IPS-18c (cell line): ENCODE results near the gene MADCAM1.

Experiments used
- H3K4me3 ChIP-seq: 2 replicates; pipeline ENCODE4 v1.7.0; 2013; ENCODE audit warnings: low read depth, mild to moderate bottlenecking, low read length, moderate library complexity; ENCODE audit not compliant: insufficient read depth
- H3K9me3 ChIP-seq: one replicate; pipeline ENCODE4 v1.6.1; 2013; ENCODE audit warnings: mild to moderate bottlenecking, low read length, moderate library complexity; ENCODE audit not compliant: control insufficient read depth, insufficient read depth

MADCAM1 gene

DNA sequence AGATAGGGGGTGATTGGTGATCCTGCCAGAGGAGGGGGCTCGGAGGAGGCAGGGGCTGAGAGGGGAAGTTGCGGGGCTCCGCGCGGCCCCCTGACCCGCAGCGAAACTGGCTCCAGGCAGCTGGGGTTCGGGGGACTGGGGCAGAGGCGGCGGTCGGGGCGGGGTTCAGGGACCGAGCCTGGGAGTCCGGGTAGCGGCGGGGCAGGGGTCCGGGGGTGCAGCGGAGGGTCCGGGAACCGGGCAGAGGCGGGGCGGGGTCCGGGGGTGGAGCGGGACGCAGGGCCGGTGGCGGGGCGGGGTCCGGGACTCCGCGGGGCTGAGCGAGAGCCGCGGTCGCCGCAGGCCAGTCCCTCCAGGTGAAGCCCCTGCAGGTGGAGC lies 1.2 kb downstream of the MADCAM1 start:
- peak overlapping the region; percentile 53 for H3K4me3 ChIP-seq
- H3K9me3 ChIP-seq: no peaks in the 10 kb centered on the region

DNA sequence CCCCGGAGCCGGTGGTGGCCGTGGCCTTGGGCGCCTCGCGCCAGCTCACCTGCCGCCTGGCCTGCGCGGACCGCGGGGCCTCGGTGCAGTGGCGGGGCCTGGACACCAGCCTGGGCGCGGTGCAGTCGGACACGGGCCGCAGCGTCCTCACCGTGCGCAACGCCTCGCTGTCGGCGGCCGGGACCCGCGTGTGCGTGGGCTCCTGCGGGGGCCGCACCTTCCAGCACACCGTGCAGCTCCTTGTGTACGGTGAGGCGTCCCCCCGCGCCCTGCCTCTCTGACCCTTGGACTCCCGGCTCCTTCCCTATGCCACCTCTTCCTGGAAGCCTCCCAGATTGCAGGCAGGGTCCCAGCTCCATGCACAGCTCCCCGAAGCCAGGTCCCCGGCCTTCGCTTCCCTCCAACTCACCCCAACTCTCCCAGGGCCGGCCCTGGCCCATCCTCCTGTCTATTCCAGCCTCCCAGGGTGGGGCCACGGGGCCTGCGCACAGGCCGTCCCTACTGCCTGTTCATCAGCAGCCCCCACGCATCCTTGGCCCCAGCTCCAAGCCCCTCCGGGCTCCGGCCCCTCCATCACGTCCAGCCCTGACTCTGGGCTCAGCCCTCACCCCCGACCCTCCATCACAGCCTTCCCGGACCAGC lies 1.7 kb downstream of the MADCAM1 start:
- H3K4me3 ChIP-seq: peak overlapping the region; percentile 53

GRCh38 chr19:498511-498891 lies 2.2 kb downstream of the MADCAM1 start:
- peak overlapping the region; percentile 53; the same call in 1 of the 2 replicates for H3K4me3 ChIP-seq
- H3K9me3 ChIP-seq: no peaks in the 10 kb centered on the region

More for the DNA sequence above, 1.7 kb downstream of the MADCAM1 start:
- H3K9me3 ChIP-seq: no peaks in the 10 kb centered on the region

DNA sequence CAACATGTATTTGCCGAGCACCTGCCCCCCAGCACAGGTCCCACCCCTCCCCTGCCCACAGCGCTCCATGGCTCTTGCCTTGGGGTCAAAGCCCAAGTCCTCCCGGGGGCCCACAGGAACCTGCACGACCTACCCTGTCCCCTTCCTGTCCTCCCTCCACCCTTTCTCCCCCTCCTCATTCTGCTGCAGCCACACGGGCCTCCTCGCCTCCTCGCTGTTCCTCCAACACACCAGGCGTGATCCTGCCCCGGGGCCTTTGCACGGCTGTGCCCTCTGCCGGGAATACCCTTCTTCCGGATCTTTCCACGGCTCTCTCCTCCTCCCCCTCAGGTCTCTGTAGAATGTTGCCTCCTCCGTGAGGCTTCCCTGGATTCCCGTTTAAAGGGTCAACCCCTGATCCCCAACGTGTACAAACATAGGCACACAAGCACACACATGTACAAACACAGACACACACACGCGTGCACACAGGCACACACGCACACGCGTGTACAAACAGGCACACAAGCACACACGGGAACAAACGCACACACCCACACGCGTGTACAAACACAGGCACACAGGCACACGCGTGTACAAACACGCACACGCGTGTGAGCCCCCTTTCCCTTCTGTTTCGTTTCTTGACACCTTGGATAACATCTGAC lies 2.8 kb downstream of the MADCAM1 start:
- Histone ChIP-seq H3K9me3 (no peaks in the 10 kb centered on the region), H3K4me3 (no peak overlapping the region)

DNA sequence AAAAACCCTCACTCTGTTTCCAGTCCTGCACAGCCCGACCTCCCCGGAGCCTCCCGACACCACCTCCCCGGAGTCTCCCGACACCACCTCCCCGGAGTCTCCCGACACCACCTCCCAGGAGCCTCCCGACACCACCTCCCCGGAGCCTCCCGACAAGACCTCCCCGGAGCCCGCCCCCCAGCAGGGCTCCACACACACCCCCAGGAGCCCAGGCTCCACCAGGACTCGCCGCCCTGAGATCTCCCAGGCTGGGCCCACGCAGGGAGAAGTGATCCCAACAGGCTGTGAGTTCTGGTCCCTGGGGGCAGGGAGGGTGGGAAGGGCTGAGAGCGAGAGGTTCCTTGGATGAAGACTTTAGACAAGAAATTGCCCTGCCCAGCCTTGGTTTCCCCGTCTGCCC lies 5.4 kb downstream of the MADCAM1 start:
- Histone ChIP-seq H3K9me3 (no peaks in the 10 kb centered on the region), H3K4me3 (no peak overlapping the region)

DNA sequence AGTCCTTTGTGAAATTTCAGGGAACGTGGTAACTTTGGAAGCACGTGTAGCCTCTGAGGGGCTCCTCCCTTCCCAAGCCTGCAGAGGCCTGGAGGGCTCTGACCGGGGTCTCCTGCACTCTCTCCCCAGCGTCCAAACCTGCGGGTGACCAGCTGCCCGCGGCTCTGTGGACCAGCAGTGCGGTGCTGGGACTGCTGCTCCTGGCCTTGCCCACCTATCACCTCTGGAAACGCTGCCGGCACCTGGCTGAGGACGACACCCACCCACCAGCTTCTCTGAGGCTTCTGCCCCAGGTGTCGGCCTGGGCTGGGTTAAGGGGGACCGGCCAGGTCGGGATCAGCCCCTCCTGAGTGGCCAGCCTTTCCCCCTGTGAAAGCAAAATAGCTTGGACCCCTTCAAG lies 8.3 kb downstream of the MADCAM1 start:
- Histone ChIP-seq H3K9me3 (peaks cover under 1% of the 10 kb centered on the region), H3K4me3 (no peak overlapping the region)

DNA sequence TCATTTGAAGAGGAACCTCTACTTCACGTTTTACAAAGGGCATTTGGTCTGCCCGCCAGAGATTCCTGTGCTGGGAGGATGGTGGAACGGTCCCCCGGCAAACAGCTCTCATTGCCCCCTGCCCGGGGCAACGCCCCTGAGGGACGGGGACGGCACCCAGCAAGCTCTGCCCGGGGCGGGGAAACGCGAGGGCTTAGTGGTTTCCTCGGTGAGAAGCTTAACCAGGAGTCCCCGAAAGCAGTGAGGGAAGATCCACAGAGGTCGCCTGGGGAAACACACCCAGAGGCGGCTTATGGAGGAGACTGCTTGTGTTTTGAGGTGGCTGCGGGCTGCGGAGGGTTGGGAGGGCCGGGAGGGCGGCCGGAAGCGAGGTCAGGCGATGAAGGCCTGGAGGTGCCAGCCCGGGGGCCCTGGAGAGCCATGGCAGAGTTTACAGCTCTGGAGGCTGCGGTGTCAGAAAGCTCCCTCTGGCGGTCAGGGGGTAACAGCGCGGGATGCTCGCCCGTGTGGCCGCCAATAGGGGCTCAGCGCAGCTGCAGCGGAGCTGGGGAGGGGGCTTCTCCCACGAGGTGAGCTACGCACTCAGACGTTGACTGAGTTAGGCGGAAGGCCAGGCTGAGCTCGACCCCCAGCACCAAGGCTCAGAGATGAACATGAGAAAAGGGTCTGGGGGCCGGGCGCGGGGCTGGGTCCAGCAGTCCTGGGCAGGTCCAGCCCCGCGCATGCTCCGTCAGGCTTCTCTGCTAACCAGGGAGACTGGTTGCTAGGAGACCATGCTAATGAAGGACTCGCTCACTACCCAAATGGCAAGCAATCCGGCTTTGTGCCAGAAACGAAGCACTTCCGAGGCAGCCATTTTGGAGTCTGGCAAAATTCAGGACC lies 10.4 kb downstream of the MADCAM1 start:
- peaks cover 2% of the 10 kb centered on the region for H3K9me3 ChIP-seq
- peak overlapping the region; percentile 97 for H3K4me3 ChIP-seq

DNA sequence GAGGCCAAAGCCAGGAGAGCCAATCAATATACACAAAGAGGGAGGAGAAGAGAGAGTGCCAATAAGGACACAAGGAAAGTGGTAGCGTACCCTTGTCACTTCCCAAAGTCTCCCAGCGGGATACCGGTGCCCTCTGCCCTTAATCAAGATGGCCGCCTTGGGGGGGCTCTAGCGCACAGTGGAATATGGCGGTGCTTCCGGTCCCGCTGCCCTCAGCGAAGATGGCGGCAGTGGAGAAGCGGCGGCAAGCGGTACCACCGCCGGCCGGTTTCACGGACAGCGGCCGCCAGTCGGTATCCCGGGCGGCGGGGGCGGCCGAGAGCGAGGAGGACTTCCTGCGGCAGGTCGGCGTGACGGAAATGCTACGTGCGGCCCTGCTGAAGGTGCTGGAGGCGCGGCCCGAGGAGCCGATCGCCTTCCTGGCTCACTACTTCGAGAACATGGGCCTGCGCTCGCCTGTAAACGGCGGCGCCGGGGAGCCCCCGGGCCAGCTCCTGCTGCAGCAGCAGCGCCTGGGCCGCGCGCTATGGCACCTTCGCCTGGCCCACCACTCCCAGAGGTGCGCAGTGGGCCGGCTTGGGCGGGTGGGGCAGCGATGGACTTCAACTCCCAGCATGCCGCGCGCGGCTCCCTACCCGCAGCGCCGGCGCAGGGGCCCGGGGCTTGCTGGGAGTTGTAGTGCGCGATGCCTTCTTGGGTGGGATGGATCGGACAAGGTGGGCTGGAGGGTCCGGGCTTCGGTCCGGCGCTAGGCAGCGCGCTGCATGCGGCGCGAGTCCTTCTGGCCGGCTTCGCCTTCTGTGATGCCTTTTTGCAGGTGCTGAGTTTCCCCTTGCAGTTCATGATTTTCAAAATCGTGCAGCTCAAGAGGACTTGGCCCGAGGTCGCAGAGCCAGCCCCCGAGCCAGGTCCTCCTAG lies 11.3 kb downstream of the MADCAM1 start, which contains the start of gene TPGS1:
Gene TPGS1, plus strand, starts transcription at position 212 of the 918 bp plus-strand sequence. Its CDS starts 10 bp downstream, at position 222.
- H3K4me3 ChIP-seq: peak within 1 kb of the TSS; percentile 97
- H3K9me3 ChIP-seq: peaks cover 2% of the 10 kb centered on the region

DNA sequence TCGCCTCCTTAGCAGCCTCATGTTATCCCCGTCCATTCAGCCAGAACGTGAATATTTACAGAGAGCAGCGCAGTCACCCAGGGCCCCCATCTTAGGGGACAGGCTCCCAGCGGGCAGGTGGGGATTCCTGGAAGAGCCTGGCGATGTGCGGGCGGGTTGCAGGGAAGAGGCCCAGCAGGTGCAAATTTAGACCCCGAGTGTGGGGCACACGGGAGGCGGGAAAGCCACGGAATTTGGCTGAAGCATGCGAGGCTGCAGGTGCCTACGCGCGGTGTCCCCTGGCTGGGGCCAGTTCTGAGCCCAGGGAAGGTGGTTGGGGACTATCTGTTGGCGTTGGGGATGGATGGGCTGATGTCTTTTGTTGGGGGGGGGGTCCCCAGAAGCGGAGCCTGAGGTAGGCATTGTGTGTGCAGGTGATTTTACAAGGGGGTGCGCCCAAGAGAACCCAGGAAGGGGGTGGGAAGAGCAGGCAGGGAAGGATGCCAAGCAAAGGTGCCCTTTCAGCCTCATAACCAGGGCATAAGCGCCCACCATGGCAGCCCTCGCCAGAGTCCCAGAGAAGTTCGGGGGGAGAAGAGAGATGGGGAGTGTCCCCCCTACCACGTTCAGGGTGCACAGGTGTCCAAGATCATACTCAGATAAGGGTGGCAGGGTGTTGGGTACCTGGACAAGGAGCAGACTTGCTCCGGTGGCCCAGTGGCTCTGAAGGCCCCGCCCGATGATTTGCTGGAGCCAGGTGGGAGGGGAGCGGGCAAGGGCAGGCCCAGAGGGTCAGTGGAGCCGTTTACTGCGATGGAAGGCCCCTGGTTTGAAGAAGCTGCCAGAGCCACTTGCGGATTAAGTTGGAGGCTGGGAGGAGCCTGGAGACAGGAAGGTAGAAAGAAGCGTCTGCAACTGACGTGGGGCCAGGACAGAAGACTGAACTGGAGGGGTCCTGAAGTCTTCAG lies 12.2 kb downstream of the MADCAM1 start:
- peaks cover 2% of the 10 kb centered on the region for H3K9me3 ChIP-seq
- peak overlapping the region; percentile 97 for H3K4me3 ChIP-seq

DNA sequence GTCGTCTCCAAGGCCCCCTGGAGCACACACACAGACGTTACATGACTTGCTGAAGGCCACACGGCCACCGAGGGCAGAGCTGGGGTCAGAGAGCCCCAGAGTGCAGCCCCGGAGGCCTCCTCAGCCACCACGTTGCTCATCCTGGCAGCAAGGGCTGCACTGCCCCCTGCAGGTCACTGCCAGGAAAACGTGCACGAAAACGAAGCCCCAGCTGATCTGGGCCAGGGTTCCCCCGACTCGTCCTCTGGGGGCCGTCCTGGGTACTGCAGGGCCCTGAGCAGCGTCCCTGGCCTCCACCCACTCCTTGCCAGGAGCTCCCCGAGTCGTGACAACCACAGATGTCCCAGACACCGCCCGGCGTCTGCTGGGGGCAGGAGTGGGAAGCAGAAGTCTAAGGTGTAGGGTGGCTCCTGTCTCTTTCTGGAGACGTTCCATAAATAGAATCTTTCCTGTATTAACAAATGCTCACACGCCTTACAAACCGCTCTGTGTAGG lies 14.4 kb downstream of the MADCAM1 start:
- Histone ChIP-seq H3K9me3 (peaks cover 2% of the 10 kb centered on the region), H3K4me3 (peak overlapping the region; percentile 26; the same call in 1 of the 2 replicates)

DNA sequence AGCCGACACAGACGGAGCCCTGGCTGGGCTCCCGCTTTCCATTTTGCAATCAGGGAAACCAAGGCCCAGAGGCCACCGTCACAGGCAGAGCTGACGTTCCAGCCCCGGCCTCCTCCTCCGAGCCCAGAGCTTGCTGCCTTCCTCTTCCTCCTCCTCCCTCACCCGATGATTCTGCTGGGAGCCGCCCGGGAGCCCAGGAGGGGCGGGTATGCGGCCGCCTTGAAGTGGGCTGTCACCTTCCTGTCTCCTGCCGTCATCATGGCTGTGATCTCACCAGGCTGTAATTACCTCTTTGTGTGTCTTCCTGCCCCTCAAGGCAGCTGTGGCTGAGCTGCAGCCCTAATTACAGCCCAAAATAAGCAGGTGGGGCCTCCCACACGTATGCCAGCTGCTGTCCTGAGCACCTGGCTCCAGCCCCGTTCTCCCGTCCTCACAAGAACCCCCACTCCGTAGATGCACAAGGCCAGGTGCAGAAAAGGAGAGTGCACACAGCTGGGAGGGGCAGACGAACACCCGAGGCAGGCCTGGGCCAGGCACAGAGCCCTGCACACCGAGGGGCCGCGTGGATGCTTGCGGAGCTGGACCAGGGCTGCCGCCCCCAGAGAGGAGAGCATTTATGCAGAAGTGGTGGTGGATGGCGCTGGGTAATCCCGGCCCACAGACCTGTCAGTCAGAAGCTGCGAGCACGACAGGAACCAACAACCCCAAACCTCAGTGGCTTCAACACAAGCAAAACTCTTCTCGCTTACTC lies 15.0 kb downstream of the MADCAM1 start:
- H3K4me3 ChIP-seq: peak overlapping the region; percentile 26
- peaks cover 2% of the 10 kb centered on the region for H3K9me3 ChIP-seq

DNA sequence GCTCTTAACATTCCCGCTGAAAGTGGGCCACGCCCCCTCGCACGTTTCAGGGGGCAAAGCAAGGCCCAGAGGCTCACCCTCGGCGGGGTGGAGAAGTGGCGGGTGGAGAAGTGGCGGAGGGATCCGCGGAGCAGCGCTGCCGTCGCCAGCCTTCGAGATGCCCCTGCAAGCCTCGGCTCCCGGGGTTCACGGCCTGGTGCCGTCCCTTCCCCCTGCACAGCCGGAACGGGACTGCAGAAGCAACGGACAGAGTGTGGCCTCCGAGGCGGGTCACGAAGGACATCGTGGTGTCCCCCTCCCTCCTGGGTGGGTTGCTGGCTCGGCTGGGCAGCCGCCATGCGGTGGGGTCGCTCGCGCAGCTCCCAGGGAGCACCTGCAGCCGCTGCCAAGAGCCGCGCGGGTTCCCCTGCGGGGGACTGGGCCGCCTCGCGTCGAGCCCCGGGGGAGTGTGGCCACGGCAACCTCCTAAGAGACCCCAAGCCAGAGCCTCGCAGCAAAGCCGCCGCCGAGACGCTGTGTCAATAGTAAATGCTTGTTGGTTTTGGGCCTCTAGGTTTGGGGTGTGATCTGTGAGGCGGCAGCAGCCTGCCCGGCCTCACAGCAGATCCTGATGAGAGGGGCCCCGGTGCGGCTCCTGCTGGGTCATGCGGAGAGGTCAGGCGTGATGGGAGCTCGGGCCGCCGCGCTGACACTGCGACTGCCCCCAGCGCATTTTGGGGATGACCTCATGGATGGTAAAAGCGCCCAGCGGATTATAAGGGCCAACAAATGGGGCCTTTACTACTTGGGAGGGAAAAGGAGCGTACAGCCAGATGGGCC lies 16.5 kb downstream of the MADCAM1 start:
- Histone ChIP-seq H3K4me3 (no peak overlapping the region), H3K9me3 (peaks cover 2% of the 10 kb centered on the region)

DNA sequence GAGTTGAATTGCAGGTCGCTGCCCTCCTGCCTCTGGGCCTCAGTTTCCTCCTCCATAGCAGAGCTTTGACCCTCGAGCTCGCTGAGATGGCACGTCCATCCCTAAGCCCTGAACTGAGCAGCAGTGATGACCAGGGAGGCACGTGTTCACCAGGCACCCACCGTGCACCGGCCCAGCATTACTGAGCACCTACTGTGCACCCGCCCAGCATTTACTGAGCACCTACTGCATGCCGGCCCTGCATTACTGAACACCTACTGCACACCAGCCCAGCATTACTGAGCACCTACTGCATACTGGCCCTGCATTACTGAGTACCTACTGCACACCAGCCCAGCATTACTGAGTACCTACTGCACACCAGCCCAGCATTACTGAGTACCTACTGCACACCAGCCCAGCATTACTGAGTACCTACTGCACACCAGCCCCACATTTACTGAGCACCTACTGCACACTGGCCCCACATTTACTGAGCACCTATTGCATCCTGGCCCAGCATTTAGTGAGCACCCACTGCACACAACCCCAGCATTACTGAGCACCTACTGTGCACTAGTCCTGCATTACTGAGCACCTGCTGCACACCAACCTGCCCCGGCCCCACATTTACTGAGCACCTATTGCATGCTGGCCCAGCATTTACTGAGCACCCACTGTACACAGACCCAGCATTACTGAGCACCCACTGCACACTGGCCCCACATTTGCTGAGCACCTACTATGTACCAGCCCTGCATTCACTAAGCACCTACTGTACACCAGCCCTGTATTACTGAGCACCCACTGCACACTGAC lies 17.3 kb downstream of the MADCAM1 start:
- H3K4me3 ChIP-seq: no peak overlapping the region
- H3K9me3 ChIP-seq: peaks cover 2% of the 10 kb centered on the region

DNA sequence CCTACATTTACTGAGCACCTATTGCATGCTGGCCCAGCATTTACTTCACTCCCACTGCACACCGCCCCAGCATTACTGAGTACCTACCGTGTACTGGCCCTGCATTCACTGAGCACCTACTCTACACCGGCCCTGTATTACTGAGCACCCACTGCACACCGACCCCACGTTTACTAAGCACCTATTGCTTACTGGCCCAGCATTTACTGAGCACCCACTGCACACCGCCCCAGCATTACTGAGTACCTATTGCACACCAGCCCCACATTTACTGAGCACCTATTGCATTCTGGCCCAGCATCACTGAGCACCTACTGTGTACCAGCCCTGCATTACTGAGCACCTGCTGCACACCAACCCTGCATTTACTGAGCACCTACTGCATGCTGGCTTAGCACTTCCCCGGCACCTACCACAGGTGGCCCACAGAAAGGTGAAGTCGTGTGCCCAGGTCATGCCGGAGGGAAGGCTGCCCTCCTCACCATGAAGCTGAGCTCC lies 17.9 kb downstream of the MADCAM1 start:
- Histone ChIP-seq H3K9me3 (peaks cover 2% of the 10 kb centered on the region), H3K4me3 (no peak overlapping the region)
